HL-60 (cell line): ENCODE data around the gene IL1RN.

Experiments used
- POLR2AphosphoS5 ChIP-seq: IDR thresholded peaks from 2 replicates; pipeline ENCODE4 v1.6.1; 2012; ENCODE audit warnings: low read depth
- TF ChIP-seq, protein P1 (sequence below): IDR thresholded peaks from one replicate; pipeline ENCODE4 v1.5.1; 2011; ENCODE audit warnings: low read length, control low read depth, inconsistent platforms; ENCODE audit not compliant: insufficient read depth
- TF ChIP-seq, protein P2 (sequence below): IDR thresholded peaks from 2 replicates; pipeline ENCODE4 v1.6.1; 2012; ENCODE audit warnings: low read depth; ENCODE audit not compliant: insufficient replicate concordance

DNA sequence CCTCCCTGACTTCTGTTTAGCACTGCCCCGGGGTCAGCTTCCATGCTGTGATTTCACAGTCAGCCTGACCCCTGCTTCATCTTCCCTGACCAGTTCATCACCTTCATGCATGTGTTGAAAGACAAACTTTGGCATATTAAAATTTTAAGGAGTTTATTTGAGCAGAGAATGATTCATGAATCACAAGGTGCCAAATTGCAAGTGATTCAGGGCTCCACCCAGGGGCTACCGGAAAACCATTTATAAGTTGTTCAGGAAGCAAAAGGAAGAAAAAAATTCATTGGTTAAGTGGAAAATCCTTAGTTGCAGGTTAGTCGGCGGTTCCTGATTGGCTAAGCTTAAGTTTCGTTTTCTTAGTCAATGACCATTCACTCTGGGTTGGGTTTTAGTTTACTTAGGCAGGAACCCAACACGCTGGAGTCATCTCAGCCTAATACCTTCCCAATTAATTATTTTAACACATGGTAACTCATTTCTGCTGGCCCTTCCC is 49.0 kb upstream of the IL1RN start:
- TF ChIP-seq, protein P1, sequence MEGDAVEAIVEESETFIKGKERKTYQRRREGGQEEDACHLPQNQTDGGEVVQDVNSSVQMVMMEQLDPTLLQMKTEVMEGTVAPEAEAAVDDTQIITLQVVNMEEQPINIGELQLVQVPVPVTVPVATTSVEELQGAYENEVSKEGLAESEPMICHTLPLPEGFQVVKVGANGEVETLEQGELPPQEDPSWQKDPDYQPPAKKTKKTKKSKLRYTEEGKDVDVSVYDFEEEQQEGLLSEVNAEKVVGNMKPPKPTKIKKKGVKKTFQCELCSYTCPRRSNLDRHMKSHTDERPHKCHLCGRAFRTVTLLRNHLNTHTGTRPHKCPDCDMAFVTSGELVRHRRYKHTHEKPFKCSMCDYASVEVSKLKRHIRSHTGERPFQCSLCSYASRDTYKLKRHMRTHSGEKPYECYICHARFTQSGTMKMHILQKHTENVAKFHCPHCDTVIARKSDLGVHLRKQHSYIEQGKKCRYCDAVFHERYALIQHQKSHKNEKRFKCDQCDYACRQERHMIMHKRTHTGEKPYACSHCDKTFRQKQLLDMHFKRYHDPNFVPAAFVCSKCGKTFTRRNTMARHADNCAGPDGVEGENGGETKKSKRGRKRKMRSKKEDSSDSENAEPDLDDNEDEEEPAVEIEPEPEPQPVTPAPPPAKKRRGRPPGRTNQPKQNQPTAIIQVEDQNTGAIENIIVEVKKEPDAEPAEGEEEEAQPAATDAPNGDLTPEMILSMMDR: no peak
- no peak for TF ChIP-seq POLR2AphosphoS5
- TF ChIP-seq, protein P2, sequence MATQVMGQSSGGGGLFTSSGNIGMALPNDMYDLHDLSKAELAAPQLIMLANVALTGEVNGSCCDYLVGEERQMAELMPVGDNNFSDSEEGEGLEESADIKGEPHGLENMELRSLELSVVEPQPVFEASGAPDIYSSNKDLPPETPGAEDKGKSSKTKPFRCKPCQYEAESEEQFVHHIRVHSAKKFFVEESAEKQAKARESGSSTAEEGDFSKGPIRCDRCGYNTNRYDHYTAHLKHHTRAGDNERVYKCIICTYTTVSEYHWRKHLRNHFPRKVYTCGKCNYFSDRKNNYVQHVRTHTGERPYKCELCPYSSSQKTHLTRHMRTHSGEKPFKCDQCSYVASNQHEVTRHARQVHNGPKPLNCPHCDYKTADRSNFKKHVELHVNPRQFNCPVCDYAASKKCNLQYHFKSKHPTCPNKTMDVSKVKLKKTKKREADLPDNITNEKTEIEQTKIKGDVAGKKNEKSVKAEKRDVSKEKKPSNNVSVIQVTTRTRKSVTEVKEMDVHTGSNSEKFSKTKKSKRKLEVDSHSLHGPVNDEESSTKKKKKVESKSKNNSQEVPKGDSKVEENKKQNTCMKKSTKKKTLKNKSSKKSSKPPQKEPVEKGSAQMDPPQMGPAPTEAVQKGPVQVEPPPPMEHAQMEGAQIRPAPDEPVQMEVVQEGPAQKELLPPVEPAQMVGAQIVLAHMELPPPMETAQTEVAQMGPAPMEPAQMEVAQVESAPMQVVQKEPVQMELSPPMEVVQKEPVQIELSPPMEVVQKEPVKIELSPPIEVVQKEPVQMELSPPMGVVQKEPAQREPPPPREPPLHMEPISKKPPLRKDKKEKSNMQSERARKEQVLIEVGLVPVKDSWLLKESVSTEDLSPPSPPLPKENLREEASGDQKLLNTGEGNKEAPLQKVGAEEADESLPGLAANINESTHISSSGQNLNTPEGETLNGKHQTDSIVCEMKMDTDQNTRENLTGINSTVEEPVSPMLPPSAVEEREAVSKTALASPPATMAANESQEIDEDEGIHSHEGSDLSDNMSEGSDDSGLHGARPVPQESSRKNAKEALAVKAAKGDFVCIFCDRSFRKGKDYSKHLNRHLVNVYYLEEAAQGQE: no peak
